GM19099 (cell line): ENCODE measurements around the gene TRIM2.

Source experiments
- POLR2A ChIP-seq: IDR thresholded peaks from 3 replicates; pipeline ENCODE4 v1.6.1; 2011; ENCODE audit warnings: low read depth; ENCODE audit not compliant: insufficient read length; ENCODE audit errors: extremely low read depth

TRIM2 gene

GRCh38 chr4:153295131-153295755 is 91.0 kb downstream of the TRIM2 start:
- no peak for TF ChIP-seq POLR2A

DNA sequence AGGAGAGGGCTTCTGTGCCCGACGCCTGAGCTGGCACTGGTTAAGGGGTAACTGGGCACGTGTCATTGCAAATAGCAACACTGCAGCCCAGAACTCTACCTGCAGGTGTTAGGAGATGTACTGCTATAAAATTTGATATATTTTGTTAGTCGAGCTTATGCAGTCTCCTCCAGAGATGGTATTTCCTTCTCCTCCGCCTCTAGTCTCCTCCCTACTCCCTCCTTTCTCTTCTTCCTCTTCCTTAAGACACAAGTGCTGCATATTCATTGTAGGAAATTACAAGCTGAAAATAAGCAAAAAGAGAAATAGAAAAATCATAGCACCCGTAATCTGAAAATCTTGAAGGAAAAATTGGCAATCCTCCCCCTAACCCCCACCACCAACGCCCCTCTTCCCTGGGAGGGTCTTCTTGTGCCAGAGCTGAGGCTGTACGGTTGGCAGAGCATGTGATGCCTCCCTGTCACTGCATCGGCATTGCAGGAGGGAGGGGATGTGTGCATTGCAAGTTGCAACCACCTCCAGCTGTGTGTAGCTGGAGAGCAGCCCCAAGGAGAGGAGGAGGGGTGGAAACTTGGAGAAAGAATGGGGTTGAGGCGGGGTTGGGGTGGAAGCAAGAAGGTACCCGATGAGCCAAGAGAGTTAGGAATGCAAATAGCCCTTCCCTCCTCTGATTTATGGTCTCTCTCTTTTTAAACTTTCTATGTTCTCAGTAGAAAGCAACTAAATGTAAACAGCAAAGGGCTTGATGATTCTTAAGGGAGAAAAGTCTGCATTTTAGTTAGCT is 92.0 kb downstream of the TRIM2 start:
- TF ChIP-seq POLR2A, result no peak

- no peak for TF ChIP-seq POLR2A
Observed at GRCh38 chr4:153297116-153297515, 92.9 kb downstream of the TRIM2 start.

DNA sequence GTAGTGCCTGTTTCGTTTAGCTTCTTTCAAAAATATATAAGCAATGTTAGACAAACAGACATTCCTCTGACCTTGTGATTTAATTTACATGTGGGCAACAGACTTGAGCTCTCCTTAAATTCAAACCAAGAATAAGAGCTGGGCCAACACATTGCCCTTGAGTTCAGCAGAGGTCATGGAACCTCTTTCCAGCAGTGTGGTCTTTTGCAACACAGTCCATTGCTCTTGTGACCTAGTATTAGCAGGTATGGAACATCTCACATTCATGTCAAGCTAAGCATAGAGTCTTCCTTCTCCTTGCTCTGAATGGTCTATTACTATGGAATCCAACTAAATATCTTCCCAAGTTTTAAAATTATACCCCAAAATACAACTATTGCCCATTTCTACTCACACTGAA is 106.5 kb downstream of the TRIM2 start:
- TF ChIP-seq POLR2A, result no peak

DNA sequence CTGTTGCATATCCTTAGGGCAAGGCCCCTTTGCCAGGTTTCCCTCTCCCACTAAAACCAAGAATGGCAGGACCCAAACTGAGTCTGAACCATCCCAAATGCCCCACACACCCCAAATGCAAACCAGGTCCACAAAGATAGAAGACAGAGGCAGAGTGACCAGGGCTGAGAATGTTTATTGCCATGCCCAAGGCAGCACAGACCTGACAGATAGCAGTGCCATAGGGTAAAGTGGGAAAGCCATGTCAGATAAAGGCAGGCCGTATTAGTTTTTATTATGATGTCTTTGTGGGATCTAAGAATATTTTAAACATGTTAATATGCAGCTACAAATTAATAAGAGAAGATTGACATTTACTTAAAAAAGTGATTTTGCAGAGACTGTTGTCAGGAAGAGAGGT is 110.7 kb downstream of the TRIM2 start:
- no peak for TF ChIP-seq POLR2A

- TF ChIP-seq POLR2A, result no peak
Observed at GRCh38 chr4:153318696-153319320, 114.6 kb downstream of the TRIM2 start.

DNA sequence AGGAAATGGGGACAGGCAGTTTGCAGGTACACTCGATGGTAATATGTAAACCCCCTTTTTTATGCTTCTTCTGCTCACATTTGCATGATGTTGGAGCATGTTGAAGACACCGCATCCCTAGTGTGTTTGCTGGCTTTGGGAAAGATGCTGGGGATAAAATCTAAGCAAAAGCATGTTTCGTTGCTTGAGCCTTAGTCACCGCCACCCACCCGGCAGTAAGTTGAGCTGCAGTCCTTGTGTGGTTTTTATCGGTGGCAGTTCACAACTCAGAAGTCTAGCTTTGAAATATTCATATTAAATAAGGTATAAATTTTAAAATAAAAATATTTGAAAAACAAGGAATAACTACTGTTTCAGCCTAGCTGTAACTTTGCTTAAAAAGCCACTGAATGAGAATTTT is 118.5 kb downstream of the TRIM2 start:
- no peak for TF ChIP-seq POLR2A

GRCh38 chr4:153324046-153324445 is 119.8 kb downstream of the TRIM2 start:
- TF ChIP-seq POLR2A, result no peak

- TF ChIP-seq POLR2A, result no peak
Observed at GRCh38 chr4:153325558-153325957, 121.3 kb downstream of the TRIM2 start.

- TF ChIP-seq POLR2A, result no peak
Observed at GRCh38 chr4:153326513-153326912, 122.3 kb downstream of the TRIM2 start.

- no peak for TF ChIP-seq POLR2A
Observed at GRCh38 chr4:153327247-153327646, 123.0 kb downstream of the TRIM2 start.

DNA sequence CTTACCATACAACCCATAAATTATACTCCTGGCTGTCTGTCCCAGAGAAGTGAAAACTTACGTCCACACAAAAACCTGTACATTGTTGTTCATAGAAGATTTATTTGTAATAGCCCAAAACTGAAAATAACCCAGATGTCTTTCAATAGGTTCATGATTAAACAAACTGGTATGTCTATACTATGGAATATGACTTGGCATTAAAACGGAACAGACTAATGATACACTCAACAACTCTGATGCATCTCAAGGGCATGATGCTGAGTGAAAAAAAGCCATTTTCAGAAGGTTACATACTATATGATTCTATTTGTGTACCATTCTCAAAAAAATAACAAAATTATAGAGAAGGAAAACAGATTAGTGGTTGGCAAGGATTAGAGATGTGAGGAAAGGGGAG is 128.7 kb downstream of the TRIM2 start:
- TF ChIP-seq POLR2A, result no peak

DNA sequence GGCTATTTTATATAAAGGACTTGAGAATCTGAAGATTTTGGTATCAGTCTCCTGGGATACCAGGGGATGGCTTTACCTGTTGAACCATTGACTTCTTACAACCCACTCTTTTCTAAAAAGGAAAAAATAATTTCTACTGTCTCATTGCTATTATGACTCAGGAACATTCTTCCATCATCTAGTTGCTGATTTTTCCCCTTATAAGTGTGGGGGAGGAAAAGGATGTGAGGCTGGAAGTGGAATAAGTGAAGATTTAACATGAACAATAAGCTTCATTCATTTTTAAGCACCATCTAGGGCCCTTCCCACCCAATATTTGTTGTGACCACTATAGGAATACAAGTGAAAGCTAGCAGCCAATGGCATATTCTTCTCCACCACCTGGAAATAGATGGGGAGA is 129.6 kb downstream of the TRIM2 start:
- TF ChIP-seq POLR2A, result no peak

GRCh38 chr4:153335665-153336064 is 131.4 kb downstream of the TRIM2 start:
- no peak for TF ChIP-seq POLR2A

DNA sequence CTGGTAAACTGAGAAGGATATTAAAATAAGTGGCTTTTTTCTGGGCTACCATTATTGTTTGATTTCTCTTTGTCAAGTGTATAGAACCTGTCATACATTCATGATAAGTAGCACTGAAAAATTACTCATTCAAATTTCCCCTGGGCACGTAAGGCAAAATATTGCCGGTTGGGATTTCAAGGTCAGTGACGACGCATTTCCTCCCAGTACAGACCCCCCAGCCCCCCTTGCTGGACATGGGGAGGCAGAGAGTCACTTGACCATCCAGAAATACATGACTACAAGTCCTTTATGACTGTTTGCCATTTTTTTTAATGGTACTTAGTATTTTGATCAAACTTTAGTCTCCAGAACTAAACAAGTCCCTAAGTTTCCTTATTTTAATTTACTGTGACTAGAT is 133.4 kb downstream of the TRIM2 start:
- no peak for TF ChIP-seq POLR2A

DNA sequence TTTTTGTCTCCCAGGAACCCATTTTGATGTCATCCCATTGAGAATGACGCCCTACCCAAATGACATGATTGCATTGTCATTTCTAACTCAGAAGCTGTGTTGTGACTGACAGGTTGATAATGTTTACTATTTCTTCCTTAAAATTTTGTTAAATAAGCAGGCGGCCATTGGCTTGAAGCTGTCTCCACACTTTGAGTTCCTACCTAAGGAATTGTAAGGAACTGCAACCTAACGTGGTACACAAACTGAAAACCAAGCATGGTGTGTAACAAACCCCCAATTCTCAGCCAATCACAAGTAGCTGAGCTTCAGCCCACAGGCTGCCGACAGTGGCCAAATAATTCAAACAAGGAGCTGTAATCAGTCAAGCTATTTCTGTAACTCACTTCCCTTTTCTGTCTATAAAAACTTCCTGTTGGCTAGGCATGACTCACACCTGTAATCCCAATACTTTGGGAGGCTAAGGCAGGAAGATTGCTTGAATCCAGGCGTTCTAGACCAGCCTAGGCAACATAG is 137.4 kb downstream of the TRIM2 start:
- TF ChIP-seq POLR2A, result no peak
